ENCODE measurements around the gene WDFY4.

- TF ChIP-seq TAF1 (IDR thresholded peaks at IDR 0.05; ENCODE audit: borderline replicate concordance, insufficient read depth, low read length) (no peak), POLR2AphosphoS5 (IDR thresholded peaks at IDR 0.05; ENCODE audit: low read depth, low read length) (no peak)
- TF ChIP-seq, protein P1, sequence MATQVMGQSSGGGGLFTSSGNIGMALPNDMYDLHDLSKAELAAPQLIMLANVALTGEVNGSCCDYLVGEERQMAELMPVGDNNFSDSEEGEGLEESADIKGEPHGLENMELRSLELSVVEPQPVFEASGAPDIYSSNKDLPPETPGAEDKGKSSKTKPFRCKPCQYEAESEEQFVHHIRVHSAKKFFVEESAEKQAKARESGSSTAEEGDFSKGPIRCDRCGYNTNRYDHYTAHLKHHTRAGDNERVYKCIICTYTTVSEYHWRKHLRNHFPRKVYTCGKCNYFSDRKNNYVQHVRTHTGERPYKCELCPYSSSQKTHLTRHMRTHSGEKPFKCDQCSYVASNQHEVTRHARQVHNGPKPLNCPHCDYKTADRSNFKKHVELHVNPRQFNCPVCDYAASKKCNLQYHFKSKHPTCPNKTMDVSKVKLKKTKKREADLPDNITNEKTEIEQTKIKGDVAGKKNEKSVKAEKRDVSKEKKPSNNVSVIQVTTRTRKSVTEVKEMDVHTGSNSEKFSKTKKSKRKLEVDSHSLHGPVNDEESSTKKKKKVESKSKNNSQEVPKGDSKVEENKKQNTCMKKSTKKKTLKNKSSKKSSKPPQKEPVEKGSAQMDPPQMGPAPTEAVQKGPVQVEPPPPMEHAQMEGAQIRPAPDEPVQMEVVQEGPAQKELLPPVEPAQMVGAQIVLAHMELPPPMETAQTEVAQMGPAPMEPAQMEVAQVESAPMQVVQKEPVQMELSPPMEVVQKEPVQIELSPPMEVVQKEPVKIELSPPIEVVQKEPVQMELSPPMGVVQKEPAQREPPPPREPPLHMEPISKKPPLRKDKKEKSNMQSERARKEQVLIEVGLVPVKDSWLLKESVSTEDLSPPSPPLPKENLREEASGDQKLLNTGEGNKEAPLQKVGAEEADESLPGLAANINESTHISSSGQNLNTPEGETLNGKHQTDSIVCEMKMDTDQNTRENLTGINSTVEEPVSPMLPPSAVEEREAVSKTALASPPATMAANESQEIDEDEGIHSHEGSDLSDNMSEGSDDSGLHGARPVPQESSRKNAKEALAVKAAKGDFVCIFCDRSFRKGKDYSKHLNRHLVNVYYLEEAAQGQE (IDR thresholded peaks at IDR 0.05; ENCODE audit: insufficient read depth in 1 of 2, low read depth in 2 of 2, low read length in 2 of 2), result no peak
Observed at GRCh38 chr10:48799341-48800006, 114.8 kb downstream of the WDFY4 start.
